ENCODE measurements around the gene SPOUT1.
"Not testable (repeated sequence)": the region's sequence is repeated elsewhere in the genome, so short reads cannot be mapped to it uniquely, and the experiment has no call there.

GRCh38 chr9:128843171-128843570 is 13.6 kb upstream of the SPOUT1 start:
- not testable (repeated sequence) for TF ChIP-seq POLR2A, POLR2AphosphoS5 (IDR thresholded peaks at IDR 0.05; ENCODE audit: low read depth, low read length)
